ENCODE results near the gene SRR.
A peak's percentile ranks its signal among the peaks of the same experiment; 100 is the strongest.

The SRR gene

GRCh38 chr17:2299756-2300155 is 4.0 kb upstream of the SRR start:
- Histone ChIP-seq H4K20me1 (ENCODE audit: insufficient read depth, low read length, poor library complexity, severe bottlenecking) (peaks cover 32% of the 10 kb centered on the region), H3K9me2 (replicated peaks; ENCODE audit: low read depth, low read length) (no peaks in the 10 kb centered on the region), H3K36me3 (ENCODE audit: insufficient read depth, low read length) (peaks cover 7% of the 10 kb centered on the region; the same call in 1 of the 2 replicates), H3K9me3 (ENCODE audit: insufficient read depth, low read depth, low read length) (no peaks in the 10 kb centered on the region), H3F3A (ENCODE audit: low read depth) (no peaks in the 10 kb centered on the region), H3K9ac (ENCODE audit: low read depth, low read length, poor library complexity, severe bottlenecking) (no peak overlapping the region), H3K27me3 (ENCODE audit: insufficient read depth, low read length, poor library complexity, severe bottlenecking) (no peaks in the 10 kb centered on the region), H2AFZ (ENCODE audit: low read length) (no peak overlapping the region), H3K4me2 (ENCODE audit: low read depth, low read length, poor library complexity, severe bottlenecking) (peak overlapping the region; percentile 95), H3K4me1 (ENCODE audit: insufficient read depth, low read length, poor library complexity, severe bottlenecking) (peaks cover 55% of the 10 kb centered on the region), H3K4me3 (ENCODE audit: low read length, poor library complexity, severe bottlenecking) (no peak overlapping the region), H3K79me2 (ENCODE audit: insufficient read depth, low read length) (peaks cover 90% of the 10 kb centered on the region)
- TF ChIP-seq, protein P1, sequence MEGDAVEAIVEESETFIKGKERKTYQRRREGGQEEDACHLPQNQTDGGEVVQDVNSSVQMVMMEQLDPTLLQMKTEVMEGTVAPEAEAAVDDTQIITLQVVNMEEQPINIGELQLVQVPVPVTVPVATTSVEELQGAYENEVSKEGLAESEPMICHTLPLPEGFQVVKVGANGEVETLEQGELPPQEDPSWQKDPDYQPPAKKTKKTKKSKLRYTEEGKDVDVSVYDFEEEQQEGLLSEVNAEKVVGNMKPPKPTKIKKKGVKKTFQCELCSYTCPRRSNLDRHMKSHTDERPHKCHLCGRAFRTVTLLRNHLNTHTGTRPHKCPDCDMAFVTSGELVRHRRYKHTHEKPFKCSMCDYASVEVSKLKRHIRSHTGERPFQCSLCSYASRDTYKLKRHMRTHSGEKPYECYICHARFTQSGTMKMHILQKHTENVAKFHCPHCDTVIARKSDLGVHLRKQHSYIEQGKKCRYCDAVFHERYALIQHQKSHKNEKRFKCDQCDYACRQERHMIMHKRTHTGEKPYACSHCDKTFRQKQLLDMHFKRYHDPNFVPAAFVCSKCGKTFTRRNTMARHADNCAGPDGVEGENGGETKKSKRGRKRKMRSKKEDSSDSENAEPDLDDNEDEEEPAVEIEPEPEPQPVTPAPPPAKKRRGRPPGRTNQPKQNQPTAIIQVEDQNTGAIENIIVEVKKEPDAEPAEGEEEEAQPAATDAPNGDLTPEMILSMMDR (conservative IDR thresholded peaks at IDR 0.05; ENCODE audit: low read length), result no peak
- TF ChIP-seq EZH2phosphoT487 (IDR thresholded peaks at IDR 0.05; ENCODE audit: borderline replicate concordance), result no peak

GRCh38 chr17:2302778-2303203 is 959 bp upstream of the SRR start:
- H3K79me2 ChIP-seq (ENCODE audit: insufficient read depth, low read length), result peaks cover 61% of the 10 kb centered on the region
- peak overlapping the region; percentile 91 for H3K9ac ChIP-seq (ENCODE audit: low read depth, low read length, poor library complexity, severe bottlenecking)
- H3K4me1 ChIP-seq (ENCODE audit: insufficient read depth, low read length, poor library complexity, severe bottlenecking), result peaks cover 31% of the 10 kb centered on the region
- H3K9me2 ChIP-seq (replicated peaks; ENCODE audit: low read depth, low read length), result no peaks in the 10 kb centered on the region
- no peaks in the 10 kb centered on the region for H3K27me3 ChIP-seq (ENCODE audit: insufficient read depth, low read length, poor library complexity, severe bottlenecking)
- peak overlapping the region; percentile 95 for H3K4me2 ChIP-seq (ENCODE audit: low read depth, low read length, poor library complexity, severe bottlenecking)
- peak overlapping the region; percentile 98 for H3K4me3 ChIP-seq (ENCODE audit: low read length, poor library complexity, severe bottlenecking)
- no peaks in the 10 kb centered on the region for H3K9me3 ChIP-seq (ENCODE audit: insufficient read depth, low read depth, low read length)
- peaks cover 4% of the 10 kb centered on the region; the same call in 1 of the 2 replicates for H3K36me3 ChIP-seq (ENCODE audit: insufficient read depth, low read length)
- no peak for TF ChIP-seq EZH2phosphoT487 (IDR thresholded peaks at IDR 0.05; ENCODE audit: borderline replicate concordance)
- TF ChIP-seq, protein P1 (conservative IDR thresholded peaks at IDR 0.05; ENCODE audit: low read length), result no peak
- no peaks in the 10 kb centered on the region; the same call in 1 of the 2 replicates for H3F3A ChIP-seq (ENCODE audit: low read depth)
- peak overlapping the region; percentile 93 for H2AFZ ChIP-seq (ENCODE audit: low read length)
- peaks cover 23% of the 10 kb centered on the region for H4K20me1 ChIP-seq (ENCODE audit: insufficient read depth, low read length, poor library complexity, severe bottlenecking)

DNA sequence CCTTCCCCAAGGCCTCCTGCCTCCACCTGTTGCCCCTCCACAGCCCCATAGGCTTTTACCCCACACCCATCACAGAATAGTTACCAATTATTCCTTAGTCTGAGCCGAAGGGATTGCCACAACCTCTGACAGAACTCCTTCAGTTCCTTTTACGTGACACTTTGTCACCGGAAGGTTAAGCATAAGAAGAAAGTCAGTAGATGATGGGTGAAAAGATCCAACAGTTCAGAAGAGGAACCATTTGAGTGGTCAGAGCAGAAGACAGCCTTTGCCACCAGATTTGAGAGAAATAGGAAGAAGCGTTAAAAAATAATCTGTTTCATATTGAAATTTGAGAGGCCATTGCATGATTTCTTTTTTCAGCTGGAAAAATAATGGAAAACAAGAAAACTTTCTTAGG is 1.2 kb downstream of the SRR start:
- peak overlapping the region; percentile 91 for H3K9ac ChIP-seq (ENCODE audit: low read depth, low read length, poor library complexity, severe bottlenecking)

More for the DNA sequence above, 1.2 kb downstream of the SRR start:
- Histone ChIP-seq H3K27me3 (ENCODE audit: insufficient read depth, low read length, poor library complexity, severe bottlenecking) (no peaks in the 10 kb centered on the region), H3K4me3 (ENCODE audit: low read length, poor library complexity, severe bottlenecking) (no peak overlapping the region), H3K9me3 (ENCODE audit: insufficient read depth, low read depth, low read length) (no peaks in the 10 kb centered on the region), H2AFZ (ENCODE audit: low read length) (no peak overlapping the region), H3K9me2 (replicated peaks; ENCODE audit: low read depth, low read length) (no peaks in the 10 kb centered on the region), H4K20me1 (ENCODE audit: insufficient read depth, low read length, poor library complexity, severe bottlenecking) (peaks cover 23% of the 10 kb centered on the region), H3K4me2 (ENCODE audit: low read depth, low read length, poor library complexity, severe bottlenecking) (peak overlapping the region; percentile 84), H3K36me3 (ENCODE audit: insufficient read depth, low read length) (no peaks in the 10 kb centered on the region; the same call in 1 of the 2 replicates), H3F3A (ENCODE audit: low read depth) (no peaks in the 10 kb centered on the region; the same call in 1 of the 2 replicates), H3K79me2 (ENCODE audit: insufficient read depth, low read length) (peaks cover 43% of the 10 kb centered on the region), H3K4me1 (ENCODE audit: insufficient read depth, low read length, poor library complexity, severe bottlenecking) (peaks cover 27% of the 10 kb centered on the region)
- TF ChIP-seq, protein P1 (conservative IDR thresholded peaks at IDR 0.05; ENCODE audit: low read length), result no peak
- TF ChIP-seq EZH2phosphoT487 (IDR thresholded peaks at IDR 0.05; ENCODE audit: borderline replicate concordance), result no peak

Data from Loucy (cell line).